Ishikawa (cell line): Measurements from ENCODE around the gene LGR4.

Experiments used
- CEBPB ChIP-seq: IDR thresholded peaks from 2 replicates; pipeline ENCODE4 v1.6.1; 2012
- CREB1 ChIP-seq: IDR thresholded peaks from 2 replicates; pipeline ENCODE4 v1.6.1; 2012; ENCODE audit warnings: low read depth
- EGR1 ChIP-seq: IDR thresholded peaks from 2 replicates; pipeline ENCODE4 v1.6.1; 2012
- EP300 ChIP-seq: IDR thresholded peaks from 2 replicates; pipeline ENCODE4 v1.6.1; 2012; ENCODE audit warnings: borderline replicate concordance
- FOXM1 ChIP-seq: IDR thresholded peaks from 2 replicates; pipeline ENCODE4 v1.6.1; 2012; ENCODE audit warnings: low read depth, borderline replicate concordance
- NFIC ChIP-seq: IDR thresholded peaks from 2 replicates; pipeline ENCODE4 v1.6.1; 2012
- RAD21 ChIP-seq: IDR thresholded peaks from 2 replicates; pipeline ENCODE4 v1.6.1; 2012; ENCODE audit warnings: low read depth
- TAF1 ChIP-seq: IDR thresholded peaks from 2 replicates; pipeline ENCODE4 v1.6.1; 2012; ENCODE audit warnings: low read depth, mild to moderate bottlenecking
- TCF12 ChIP-seq: IDR thresholded peaks from 2 replicates; pipeline ENCODE4 v1.6.1; 2012; ENCODE audit warnings: low read depth
- TEAD4 ChIP-seq: IDR thresholded peaks from 2 replicates; pipeline ENCODE4 v1.6.1; 2012
- YY1 ChIP-seq: IDR thresholded peaks from 2 replicates; pipeline ENCODE4 v1.6.1; 2012; ENCODE audit warnings: low read depth
- ZBTB7A ChIP-seq: IDR thresholded peaks from 2 replicates; pipeline ENCODE4 v1.6.1; 2012; ENCODE audit warnings: low read depth
- TF ChIP-seq, protein P1 (sequence below): IDR thresholded peaks from 2 replicates; pipeline ENCODE4 v1.6.1; 2012
- TF ChIP-seq, protein P2 (sequence below): IDR thresholded peaks from 2 replicates; pipeline ENCODE4 v1.6.1; 2012; ENCODE audit warnings: low read depth, mild to moderate bottlenecking
- TF ChIP-seq, protein P3 (sequence below): IDR thresholded peaks from 2 replicates; pipeline ENCODE4 v1.6.1; 2012

The LGR4 gene

DNA sequence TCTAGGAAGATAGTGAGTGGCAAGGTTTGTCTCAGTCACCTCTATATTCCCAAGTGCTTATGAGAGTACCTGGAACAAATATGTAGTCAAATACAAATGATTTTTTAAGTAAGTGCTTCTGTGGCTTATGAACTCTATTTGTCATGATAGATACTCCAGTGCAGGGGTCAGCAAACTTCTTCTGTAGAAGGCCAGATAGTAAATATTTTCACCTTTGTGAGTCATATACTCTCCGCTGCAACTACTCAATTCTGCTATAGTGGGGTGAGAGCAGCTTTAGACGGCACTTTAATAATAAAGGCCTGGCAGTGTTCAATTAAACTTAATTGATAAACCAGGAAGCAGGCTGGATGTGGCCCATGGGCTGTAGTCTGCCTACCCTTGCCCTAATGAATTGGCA lies 97.2 kb downstream of the LGR4 start:
- TF ChIP-seq CEBPB (no peak), NFIC (no peak), EP300 (no peak), EGR1 (no peak), CREB1 (no peak), TCF12 (no peak), YY1 (no peak), FOXM1 (no peak), TAF1 (no peak), ZBTB7A (no peak), RAD21 (no peak), TEAD4 (no peak)
- TF ChIP-seq, protein P1, sequence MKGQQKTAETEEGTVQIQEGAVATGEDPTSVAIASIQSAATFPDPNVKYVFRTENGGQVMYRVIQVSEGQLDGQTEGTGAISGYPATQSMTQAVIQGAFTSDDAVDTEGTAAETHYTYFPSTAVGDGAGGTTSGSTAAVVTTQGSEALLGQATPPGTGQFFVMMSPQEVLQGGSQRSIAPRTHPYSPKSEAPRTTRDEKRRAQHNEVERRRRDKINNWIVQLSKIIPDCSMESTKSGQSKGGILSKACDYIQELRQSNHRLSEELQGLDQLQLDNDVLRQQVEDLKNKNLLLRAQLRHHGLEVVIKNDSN, result no peak
- TF ChIP-seq, protein P2, sequence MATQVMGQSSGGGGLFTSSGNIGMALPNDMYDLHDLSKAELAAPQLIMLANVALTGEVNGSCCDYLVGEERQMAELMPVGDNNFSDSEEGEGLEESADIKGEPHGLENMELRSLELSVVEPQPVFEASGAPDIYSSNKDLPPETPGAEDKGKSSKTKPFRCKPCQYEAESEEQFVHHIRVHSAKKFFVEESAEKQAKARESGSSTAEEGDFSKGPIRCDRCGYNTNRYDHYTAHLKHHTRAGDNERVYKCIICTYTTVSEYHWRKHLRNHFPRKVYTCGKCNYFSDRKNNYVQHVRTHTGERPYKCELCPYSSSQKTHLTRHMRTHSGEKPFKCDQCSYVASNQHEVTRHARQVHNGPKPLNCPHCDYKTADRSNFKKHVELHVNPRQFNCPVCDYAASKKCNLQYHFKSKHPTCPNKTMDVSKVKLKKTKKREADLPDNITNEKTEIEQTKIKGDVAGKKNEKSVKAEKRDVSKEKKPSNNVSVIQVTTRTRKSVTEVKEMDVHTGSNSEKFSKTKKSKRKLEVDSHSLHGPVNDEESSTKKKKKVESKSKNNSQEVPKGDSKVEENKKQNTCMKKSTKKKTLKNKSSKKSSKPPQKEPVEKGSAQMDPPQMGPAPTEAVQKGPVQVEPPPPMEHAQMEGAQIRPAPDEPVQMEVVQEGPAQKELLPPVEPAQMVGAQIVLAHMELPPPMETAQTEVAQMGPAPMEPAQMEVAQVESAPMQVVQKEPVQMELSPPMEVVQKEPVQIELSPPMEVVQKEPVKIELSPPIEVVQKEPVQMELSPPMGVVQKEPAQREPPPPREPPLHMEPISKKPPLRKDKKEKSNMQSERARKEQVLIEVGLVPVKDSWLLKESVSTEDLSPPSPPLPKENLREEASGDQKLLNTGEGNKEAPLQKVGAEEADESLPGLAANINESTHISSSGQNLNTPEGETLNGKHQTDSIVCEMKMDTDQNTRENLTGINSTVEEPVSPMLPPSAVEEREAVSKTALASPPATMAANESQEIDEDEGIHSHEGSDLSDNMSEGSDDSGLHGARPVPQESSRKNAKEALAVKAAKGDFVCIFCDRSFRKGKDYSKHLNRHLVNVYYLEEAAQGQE, result no peak
- TF ChIP-seq, protein P3, sequence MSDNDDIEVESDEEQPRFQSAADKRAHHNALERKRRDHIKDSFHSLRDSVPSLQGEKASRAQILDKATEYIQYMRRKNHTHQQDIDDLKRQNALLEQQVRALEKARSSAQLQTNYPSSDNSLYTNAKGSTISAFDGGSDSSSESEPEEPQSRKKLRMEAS, result no peak

DNA sequence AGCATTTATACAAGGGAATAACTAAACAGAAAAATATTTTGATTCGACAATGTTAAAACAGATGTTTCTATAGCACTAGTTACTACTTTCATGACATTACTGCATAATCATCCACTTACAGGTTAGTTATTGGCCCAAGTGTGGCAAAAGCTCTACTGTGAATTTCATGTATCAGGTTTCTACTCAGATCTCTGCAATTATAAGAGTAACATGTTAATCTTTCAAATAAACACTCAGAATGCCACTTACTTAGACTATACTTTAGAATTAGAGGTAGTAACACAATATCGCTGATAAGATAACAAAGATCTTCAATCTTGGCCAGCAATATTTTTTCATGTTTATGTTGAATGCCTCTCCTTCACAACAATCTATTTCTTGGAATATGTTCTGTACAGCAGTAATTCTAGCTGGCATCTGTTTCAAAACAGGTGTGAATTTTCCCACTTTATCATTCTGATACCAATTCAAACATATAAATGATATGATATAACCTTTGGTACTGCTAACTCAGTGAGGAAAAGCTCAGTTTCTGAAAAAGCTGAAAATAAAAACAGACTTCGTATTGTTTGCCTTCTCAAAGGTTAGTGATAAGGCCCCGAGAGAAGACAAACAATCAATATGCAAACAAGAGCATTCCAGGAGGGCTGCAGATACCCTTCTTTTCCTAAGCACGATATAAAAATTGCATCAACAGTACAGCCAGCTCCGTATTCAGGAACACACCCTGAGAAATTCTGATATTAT lies 98.6 kb downstream of the LGR4 start:
- TF ChIP-seq TEAD4 (no peak), FOXM1 (no peak), TAF1 (no peak), TCF12 (no peak), EGR1 (no peak), RAD21 (no peak), YY1 (no peak), ZBTB7A (no peak)
- TF ChIP-seq, protein P1, result no peak
- TF ChIP-seq, protein P2, result no peak

DNA sequence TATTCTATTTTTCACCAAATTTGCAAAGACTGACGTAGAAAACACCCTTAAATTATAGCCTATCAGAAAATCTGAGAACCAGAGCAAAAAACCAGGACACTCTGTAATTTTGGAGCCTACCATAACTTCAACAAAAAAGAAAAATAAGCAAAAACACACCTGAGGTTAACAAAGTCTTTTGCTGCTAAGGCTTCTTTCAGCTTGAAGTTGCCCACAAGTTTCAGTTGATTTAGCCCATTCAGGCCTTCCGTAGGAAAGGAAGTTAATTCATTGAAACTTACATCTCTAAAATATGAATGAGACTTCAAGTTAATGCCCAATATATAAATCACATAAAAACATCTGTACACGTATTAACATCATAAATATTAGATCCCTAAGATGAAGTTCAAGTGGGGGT lies 99.2 kb downstream of the LGR4 start:
- TF ChIP-seq CREB1 (no peak), YY1 (no peak), RAD21 (no peak), EGR1 (no peak), TAF1 (no peak), TCF12 (no peak), TEAD4 (no peak), CEBPB (no peak), FOXM1 (no peak), EP300 (no peak), ZBTB7A (no peak), NFIC (no peak)
- TF ChIP-seq, protein P1, result no peak
- TF ChIP-seq, protein P2, result no peak
- TF ChIP-seq, protein P3, result no peak

DNA sequence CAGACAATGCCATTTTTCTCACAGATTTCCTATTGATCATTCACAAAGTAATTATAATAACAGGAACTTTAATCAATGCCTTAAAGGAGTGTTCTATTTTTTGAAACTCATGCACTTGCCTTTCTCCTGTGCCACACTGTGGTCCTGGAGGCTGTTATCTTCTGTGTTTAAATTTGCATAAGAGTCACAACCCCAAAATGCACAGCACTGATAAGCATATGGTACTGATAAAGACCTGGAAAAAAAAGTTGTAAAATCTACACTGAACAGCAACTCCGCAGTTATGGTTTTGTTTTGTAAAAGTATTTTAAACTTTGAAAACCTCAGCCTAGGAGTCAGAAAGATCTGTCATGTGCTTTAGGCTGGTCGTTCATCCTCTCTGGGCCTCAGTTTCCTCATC lies 100.4 kb downstream of the LGR4 start:
- TF ChIP-seq RAD21 (no peak), TCF12 (no peak), FOXM1 (no peak), CEBPB (no peak), CREB1 (no peak), ZBTB7A (no peak), NFIC (no peak), EGR1 (no peak), EP300 (no peak), TAF1 (no peak), TEAD4 (no peak), YY1 (no peak)
- TF ChIP-seq, protein P3, result no peak
- TF ChIP-seq, protein P1, result no peak
- TF ChIP-seq, protein P2, result no peak
